ENCODE measurements around the gene PRIMA1.
"Not testable (repeated sequence)": the region's sequence is repeated elsewhere in the genome, so short reads cannot be mapped to it uniquely, and the experiment has no call there.

The PRIMA1 gene

GRCh38 chr14:93818857-93819256, 30.6 kb upstream of the PRIMA1 start:
- no peak overlapping the region for H3K9ac ChIP-seq
- no peak for TF ChIP-seq CTCF (IDR thresholded peaks at IDR 0.05)
- H3K36me3 ChIP-seq (ENCODE audit: control insufficient read depth, insufficient read depth, low read length) = no peaks in the 10 kb centered on the region
- no peak overlapping the region for H3K4me3 ChIP-seq (ENCODE audit: low read depth, low read length)
- H3K27ac ChIP-seq = no peak overlapping the region
- no peaks in the 10 kb centered on the region for H3K27me3 ChIP-seq (ENCODE audit: control insufficient read depth, insufficient read depth, low read length)
- no peak overlapping the region for H3K4me2 ChIP-seq (ENCODE audit: low read length)
- no peaks in the 10 kb centered on the region for H3K4me1 ChIP-seq
- no peak overlapping the region for H2AFZ ChIP-seq
- H3K9me3 ChIP-seq (ENCODE audit: control insufficient read depth, low read length) = no peaks in the 10 kb centered on the region
- H3K79me2 ChIP-seq = no peaks in the 10 kb centered on the region

GRCh38 chr14:93811676-93812075, 23.4 kb upstream of the PRIMA1 start:
- no peaks in the 10 kb centered on the region for H3K4me1 ChIP-seq
- H3K79me2 ChIP-seq = no peaks in the 10 kb centered on the region
- H3K9me3 ChIP-seq (ENCODE audit: control insufficient read depth, low read length) = no peaks in the 10 kb centered on the region

GRCh38 chr14:93811020-93811419, 22.7 kb upstream of the PRIMA1 start:
- Histone ChIP-seq H3K27me3 (ENCODE audit: control insufficient read depth, insufficient read depth, low read length) (no peaks in the 10 kb centered on the region), H2AFZ (no peak overlapping the region), H3K9ac (no peak overlapping the region), H3K9me3 (ENCODE audit: control insufficient read depth, low read length) (no peaks in the 10 kb centered on the region), H3K4me3 (ENCODE audit: low read depth, low read length) (no peak overlapping the region), H3K27ac (no peak overlapping the region), H3K79me2 (no peaks in the 10 kb centered on the region), H3K36me3 (ENCODE audit: control insufficient read depth, insufficient read depth, low read length) (no peaks in the 10 kb centered on the region), H3K4me1 (no peaks in the 10 kb centered on the region), H3K4me2 (ENCODE audit: low read length) (no peak overlapping the region)
- no peak for TF ChIP-seq CTCF (IDR thresholded peaks at IDR 0.05)

More at GRCh38 chr14:93811676-93812075, 23.4 kb upstream of the PRIMA1 start:
- no peaks in the 10 kb centered on the region for H3K36me3 ChIP-seq (ENCODE audit: control insufficient read depth, insufficient read depth, low read length)
- H3K4me3 ChIP-seq (ENCODE audit: low read depth, low read length) = no peak overlapping the region
- no peak overlapping the region for H3K27ac ChIP-seq
- H3K9ac ChIP-seq = no peak overlapping the region
- no peak overlapping the region for H3K4me2 ChIP-seq (ENCODE audit: low read length)
- H2AFZ ChIP-seq = no peak overlapping the region
- no peaks in the 10 kb centered on the region for H3K27me3 ChIP-seq (ENCODE audit: control insufficient read depth, insufficient read depth, low read length)
- TF ChIP-seq CTCF (IDR thresholded peaks at IDR 0.05) = no peak

- H3K4me2 ChIP-seq (ENCODE audit: low read length); H3K27ac ChIP-seq; H2AFZ ChIP-seq; H3K4me1 ChIP-seq; H3K79me2 ChIP-seq; H3K36me3 ChIP-seq (ENCODE audit: control insufficient read depth, insufficient read depth, low read length); H3K27me3 ChIP-seq (ENCODE audit: control insufficient read depth, insufficient read depth, low read length); H3K4me3 ChIP-seq (ENCODE audit: low read depth, low read length); H3K9ac ChIP-seq; H3K9me3 ChIP-seq (ENCODE audit: control insufficient read depth, low read length): not testable (repeated sequence)
Observed at GRCh38 chr14:93809491-93810420, 21.5 kb upstream of the PRIMA1 start.

- H3K27me3 ChIP-seq (ENCODE audit: control insufficient read depth, insufficient read depth, low read length) = no peaks in the 10 kb centered on the region
- no peaks in the 10 kb centered on the region for H3K4me1 ChIP-seq
- H3K9me3 ChIP-seq (ENCODE audit: control insufficient read depth, low read length) = no peaks in the 10 kb centered on the region
- H2AFZ ChIP-seq = no peak overlapping the region
- H3K4me3 ChIP-seq (ENCODE audit: low read depth, low read length) = no peak overlapping the region
- no peak for TF ChIP-seq CTCF (IDR thresholded peaks at IDR 0.05)
- H3K27ac ChIP-seq = no peak overlapping the region
- H3K79me2 ChIP-seq = no peaks in the 10 kb centered on the region
- H3K4me2 ChIP-seq (ENCODE audit: low read length) = no peak overlapping the region
- no peak overlapping the region for H3K9ac ChIP-seq
- H3K36me3 ChIP-seq (ENCODE audit: control insufficient read depth, insufficient read depth, low read length) = no peaks in the 10 kb centered on the region
Observed at GRCh38 chr14:93804654-93805053, 16.4 kb upstream of the PRIMA1 start.
